Keratinocyte (primary cell): ENCODE measurements around the gene HEYL.

Experiments used
- CTCF ChIP-seq, 3 experiments: IDR thresholded peaks in 1 of 3; conservative IDR thresholded peaks in 1 of 3; optimal IDR thresholded peaks in 1 of 3; 2 replicates in 2 of 3; 3 replicates in 1 of 3; pipeline versions ENCODE3 to v1.5.1; 2011; ENCODE audit warnings: low read length in 3 of 3, mild to moderate bottlenecking in 3 of 3, moderate library complexity in 2 of 3, control low read depth in 1 of 3, inconsistent platforms in 1 of 3; ENCODE audit not compliant: insufficient read depth in 2 of 3; ENCODE audit errors: extremely low read depth in 1 of 3
- EZH2 ChIP-seq: IDR thresholded peaks from one replicate; pipeline ENCODE4 v1.6.1; 2012; ENCODE audit warnings: inconsistent platforms, mild to moderate bottlenecking, low read length, moderate library complexity

- TF ChIP-seq CTCF (optimal IDR thresholded peaks at IDR 0.05 in 1 of 3, IDR thresholded peaks at IDR 0.05 in 1 of 3, conservative IDR thresholded peaks at IDR 0.05 in 1 of 3; ENCODE audit: extremely low read depth in 1 of 3, insufficient read depth in 2 of 3, low read length in 3 of 3) (no peak), EZH2 (no peak)
Observed at GRCh38 chr1:39675220-39675619, 35.8 kb upstream of the HEYL start.
